ENCODE measurements around the gene TRIM71.

The TRIM71 gene

GRCh38 chr3:32861681-32862080 lies 43.9 kb downstream of the TRIM71 start:
- Histone ChIP-seq H3K27ac (replicated peaks) (no peak overlapping the region), H3K4me3 (replicated peaks; ENCODE audit: insufficient read depth, low read length) (no peak overlapping the region), H3K27me3 (ENCODE audit: insufficient read depth, poor library complexity, severe bottlenecking) (no peaks in the 10 kb centered on the region)
- no peak for DNase-seq (ENCODE audit: low read depth in 1 of 2, low spot score in 1 of 2)
- TF ChIP-seq POLR2AphosphoS5 (IDR thresholded peaks at IDR 0.05; ENCODE audit: low read depth) (no peak), SPI1 (IDR thresholded peaks at IDR 0.05; ENCODE audit: borderline replicate concordance, low read depth) (no peak), REST (IDR thresholded peaks at IDR 0.05; ENCODE audit: insufficient replicate concordance, low read depth) (no peak), GABPA (IDR thresholded peaks at IDR 0.05; ENCODE audit: low read depth) (no peak), CTCF (IDR thresholded peaks at IDR 0.05; ENCODE audit: insufficient read depth, low read length) (no peak)

GRCh38 chr3:32862247-32862935 lies 44.6 kb downstream of the TRIM71 start:
- TF ChIP-seq SPI1 (IDR thresholded peaks at IDR 0.05; ENCODE audit: borderline replicate concordance, low read depth) = no peak
- TF ChIP-seq CTCF (IDR thresholded peaks at IDR 0.05; ENCODE audit: insufficient read depth, low read length) = no peak
- TF ChIP-seq REST (IDR thresholded peaks at IDR 0.05; ENCODE audit: insufficient replicate concordance, low read depth) = no peak
- no peak for TF ChIP-seq POLR2AphosphoS5 (IDR thresholded peaks at IDR 0.05; ENCODE audit: low read depth)
- no peak for TF ChIP-seq GABPA (IDR thresholded peaks at IDR 0.05; ENCODE audit: low read depth)
- no peak for DNase-seq (ENCODE audit: low read depth in 1 of 2, low spot score in 1 of 2)
- no peaks in the 10 kb centered on the region for H3K27me3 ChIP-seq (ENCODE audit: insufficient read depth, poor library complexity, severe bottlenecking)
- no peak overlapping the region for H3K4me3 ChIP-seq (replicated peaks; ENCODE audit: insufficient read depth, low read length)
- H3K27ac ChIP-seq (replicated peaks) = no peak overlapping the region

GRCh38 chr3:32862936-32863487 lies 45.2 kb downstream of the TRIM71 start:
- H3K27me3 ChIP-seq (ENCODE audit: insufficient read depth, poor library complexity, severe bottlenecking) = no peaks in the 10 kb centered on the region
- DNase-seq (ENCODE audit: low read depth in 1 of 2, low spot score in 1 of 2) = no peak
- no peak overlapping the region for H3K4me3 ChIP-seq (replicated peaks; ENCODE audit: insufficient read depth, low read length)
- TF ChIP-seq SPI1 (IDR thresholded peaks at IDR 0.05; ENCODE audit: borderline replicate concordance, low read depth) (no peak), GABPA (IDR thresholded peaks at IDR 0.05; ENCODE audit: low read depth) (no peak), REST (IDR thresholded peaks at IDR 0.05; ENCODE audit: insufficient replicate concordance, low read depth) (no peak), CTCF (IDR thresholded peaks at IDR 0.05; ENCODE audit: insufficient read depth, low read length) (no peak), POLR2AphosphoS5 (IDR thresholded peaks at IDR 0.05; ENCODE audit: low read depth) (no peak)
- H3K27ac ChIP-seq (replicated peaks) = no peak overlapping the region

Measured in HL-60 (cell line).